ENCODE measurements around the gene UMPS.

DNA sequence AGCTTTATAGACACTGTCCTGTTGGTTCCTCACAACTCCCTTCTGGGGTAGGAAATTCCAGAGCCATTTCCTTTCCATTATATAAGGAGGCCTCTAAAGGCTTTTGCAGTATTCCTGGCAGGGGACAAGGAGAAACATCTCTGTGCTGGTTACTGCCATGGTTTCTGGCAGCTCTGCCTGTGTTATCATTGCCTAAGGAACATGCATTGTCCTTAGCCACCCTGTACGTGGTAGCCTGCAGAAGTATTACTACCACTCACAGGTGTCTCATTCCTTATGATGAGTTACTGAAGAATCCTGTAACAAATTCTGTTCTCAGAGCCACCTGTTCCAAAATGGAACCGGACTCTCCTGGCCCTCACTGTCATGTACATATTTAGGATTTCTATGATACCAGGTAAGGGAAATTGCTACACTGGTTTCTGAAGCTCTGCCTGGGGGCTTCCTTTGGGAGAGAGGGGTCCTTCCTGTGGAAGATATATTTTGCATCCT, 58.0 kb downstream of the UMPS start:
- TF ChIP-seq AFF4 (CRISPR knock-in tag; IDR thresholded peaks at IDR 0.05) (no peak), PHB2 (IDR thresholded peaks at IDR 0.05; ENCODE audit: low read depth) (no peak), IRF9 (tag; IDR thresholded peaks at IDR 0.05) (no peak), FOXP4 (CRISPR knock-in tag; IDR thresholded peaks at IDR 0.05; ENCODE audit: borderline replicate concordance) (no peak), POLR2A (conservative IDR thresholded peaks at IDR 0.05) (no peak), MXI1 (IDR thresholded peaks at IDR 0.05; ENCODE audit: low read depth, low read length) (no peak), E2F8 (IDR thresholded peaks at IDR 0.05; ENCODE audit: low read depth, partially characterized antibody) (no peak), HMGN3 (IDR thresholded peaks at IDR 0.05; ENCODE audit: borderline replicate concordance, extremely low read depth, insufficient read length, low read depth, low read length) (no peak), ZNF23 (CRISPR knock-in tag; IDR thresholded peaks at IDR 0.05) (no peak), ZNF274 (IDR thresholded peaks at IDR 0.05; ENCODE audit: borderline replicate concordance, low read depth, low read length) (no peak)
- TF ChIP-seq, protein P1, sequence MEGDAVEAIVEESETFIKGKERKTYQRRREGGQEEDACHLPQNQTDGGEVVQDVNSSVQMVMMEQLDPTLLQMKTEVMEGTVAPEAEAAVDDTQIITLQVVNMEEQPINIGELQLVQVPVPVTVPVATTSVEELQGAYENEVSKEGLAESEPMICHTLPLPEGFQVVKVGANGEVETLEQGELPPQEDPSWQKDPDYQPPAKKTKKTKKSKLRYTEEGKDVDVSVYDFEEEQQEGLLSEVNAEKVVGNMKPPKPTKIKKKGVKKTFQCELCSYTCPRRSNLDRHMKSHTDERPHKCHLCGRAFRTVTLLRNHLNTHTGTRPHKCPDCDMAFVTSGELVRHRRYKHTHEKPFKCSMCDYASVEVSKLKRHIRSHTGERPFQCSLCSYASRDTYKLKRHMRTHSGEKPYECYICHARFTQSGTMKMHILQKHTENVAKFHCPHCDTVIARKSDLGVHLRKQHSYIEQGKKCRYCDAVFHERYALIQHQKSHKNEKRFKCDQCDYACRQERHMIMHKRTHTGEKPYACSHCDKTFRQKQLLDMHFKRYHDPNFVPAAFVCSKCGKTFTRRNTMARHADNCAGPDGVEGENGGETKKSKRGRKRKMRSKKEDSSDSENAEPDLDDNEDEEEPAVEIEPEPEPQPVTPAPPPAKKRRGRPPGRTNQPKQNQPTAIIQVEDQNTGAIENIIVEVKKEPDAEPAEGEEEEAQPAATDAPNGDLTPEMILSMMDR (IDR thresholded peaks at IDR 0.05 in 2 of 3, conservative IDR thresholded peaks at IDR 0.05 in 1 of 3; ENCODE audit: insufficient read depth in 2 of 3, low read depth in 1 of 3, low read length in 3 of 3) = no peak
- TF ChIP-seq, protein P2, sequence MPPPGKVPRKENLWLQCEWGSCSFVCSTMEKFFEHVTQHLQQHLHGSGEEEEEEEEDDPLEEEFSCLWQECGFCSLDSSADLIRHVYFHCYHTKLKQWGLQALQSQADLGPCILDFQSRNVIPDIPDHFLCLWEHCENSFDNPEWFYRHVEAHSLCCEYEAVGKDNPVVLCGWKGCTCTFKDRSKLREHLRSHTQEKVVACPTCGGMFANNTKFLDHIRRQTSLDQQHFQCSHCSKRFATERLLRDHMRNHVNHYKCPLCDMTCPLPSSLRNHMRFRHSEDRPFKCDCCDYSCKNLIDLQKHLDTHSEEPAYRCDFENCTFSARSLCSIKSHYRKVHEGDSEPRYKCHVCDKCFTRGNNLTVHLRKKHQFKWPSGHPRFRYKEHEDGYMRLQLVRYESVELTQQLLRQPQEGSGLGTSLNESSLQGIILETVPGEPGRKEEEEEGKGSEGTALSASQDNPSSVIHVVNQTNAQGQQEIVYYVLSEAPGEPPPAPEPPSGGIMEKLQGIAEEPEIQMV (tag; conservative IDR thresholded peaks at IDR 0.05; ENCODE audit: low read depth) = no peak
